Mesenchymal stem cell (in vitro differentiated cells and primary cell): ENCODE data around the gene ZNF358.
"Not testable (repeated sequence)": the region's sequence is repeated elsewhere in the genome, so short reads cannot be mapped to it uniquely, and the experiment has no call there.

ENCODE experiments used
- DNase-seq: peaks from one replicate; pipeline ENCODE4 v3.0.0-alpha.2; 2013
- H2AFZ ChIP-seq: one replicate; pipeline ENCODE4 v1.6.1; 2013; ENCODE audit warnings: low read depth, mild to moderate bottlenecking, control low read depth, inconsistent platforms, low read length, moderate library complexity
- H2AK5ac ChIP-seq: 2 replicates; pipeline ENCODE4 v1.6.1; 2013; ENCODE audit warnings: low read length, moderate library complexity, mild to moderate bottlenecking, inconsistent platforms; ENCODE audit not compliant: severe bottlenecking
- H2BK120ac ChIP-seq: one replicate; pipeline ENCODE4 v1.6.1; 2013; ENCODE audit warnings: low read depth, mild to moderate bottlenecking, inconsistent platforms, low read length, moderate library complexity
- H2BK12ac ChIP-seq, 2 experiments: one replicate each; pipeline ENCODE4 v1.6.1; 2013; ENCODE audit warnings: inconsistent platforms in 2 of 2, low read length in 2 of 2, mild to moderate bottlenecking in 2 of 2, moderate library complexity in 2 of 2, control low read depth in 1 of 2
- H2BK15ac ChIP-seq: one replicate; pipeline ENCODE4 v1.6.1; 2013; ENCODE audit warnings: mild to moderate bottlenecking, low read depth, inconsistent platforms; ENCODE audit not compliant: poor library complexity, severe bottlenecking
- H2BK5ac ChIP-seq: 2 replicates; pipeline ENCODE4 v1.6.1; 2013; ENCODE audit warnings: low read depth, mild to moderate bottlenecking, low read length, control low read depth, inconsistent platforms; ENCODE audit not compliant: poor library complexity, severe bottlenecking
- H3K14ac ChIP-seq, 2 experiments: one replicate each; pipeline ENCODE4 v1.6.1; 2013; ENCODE audit warnings: inconsistent platforms in 2 of 2, low read length in 2 of 2, control low read depth in 1 of 2, mild to moderate bottlenecking in 1 of 2, moderate library complexity in 1 of 2
- H3K18ac ChIP-seq, 2 experiments: one replicate each; pipeline ENCODE4 v1.6.1; 2013; ENCODE audit warnings: inconsistent platforms in 2 of 2, low read length in 2 of 2, control low read depth in 1 of 2, low read depth in 1 of 2, mild to moderate bottlenecking in 1 of 2
- H3K23ac ChIP-seq, 2 experiments: one replicate each; pipeline ENCODE4 v1.6.1; 2013; ENCODE audit warnings: inconsistent platforms in 2 of 2, low read length in 2 of 2, mild to moderate bottlenecking in 2 of 2, moderate library complexity in 2 of 2, control low read depth in 1 of 2
- H3K27ac ChIP-seq: 2 replicates; pipeline ENCODE4 v1.5.1; 2013; ENCODE audit warnings: mild to moderate bottlenecking, moderate library complexity, low read length, control low read depth, inconsistent platforms; ENCODE audit not compliant: poor library complexity, severe bottlenecking
- H3K27me3 ChIP-seq, 2 experiments: 2 replicates each; pipeline versions ENCODE4 v1.6.1 to v1.7.0; 2013; ENCODE audit warnings: low read length in 2 of 2, mild to moderate bottlenecking in 2 of 2, moderate library complexity in 2 of 2, control low read depth in 1 of 2, inconsistent platforms in 1 of 2; ENCODE audit not compliant: control insufficient read depth in 1 of 2, insufficient read depth in 1 of 2
- H3K36me3 ChIP-seq, 2 experiments: 2 replicates each; pipeline versions ENCODE4 v1.6.1 to v1.7.0; 2013; ENCODE audit warnings: low read length in 2 of 2, control low read depth in 1 of 2, inconsistent platforms in 1 of 2, low read depth in 1 of 2, mild to moderate bottlenecking in 1 of 2; ENCODE audit not compliant: insufficient read depth in 2 of 2, control insufficient read depth in 1 of 2
- H3K4ac ChIP-seq, 2 experiments: one replicate each; pipeline ENCODE4 v1.6.1; 2013; ENCODE audit warnings: inconsistent platforms in 2 of 2, low read length in 2 of 2, mild to moderate bottlenecking in 2 of 2, moderate library complexity in 2 of 2, control low read depth in 1 of 2, low read depth in 1 of 2
- H3K4me1 ChIP-seq: 2 replicates; pipeline ENCODE4 v1.6.1; 2013; ENCODE audit warnings: low read depth, low read length, control low read depth; ENCODE audit not compliant: control insufficient read depth, insufficient read depth
- H3K4me2 ChIP-seq: 2 replicates; pipeline ENCODE4 v1.6.1; 2013; ENCODE audit warnings: low read length, mild to moderate bottlenecking, inconsistent platforms; ENCODE audit not compliant: poor library complexity, severe bottlenecking
- H3K4me3 ChIP-seq, 2 experiments: 2 replicates each; pipeline versions ENCODE4 v1.5.1 to v1.7.0; 2013; ENCODE audit warnings: low read length in 2 of 2, mild to moderate bottlenecking in 2 of 2, control low read depth in 1 of 2, low read depth in 1 of 2; ENCODE audit not compliant: insufficient read depth in 1 of 2
- H3K79me1 ChIP-seq: replicated peaks from 2 replicates; pipeline ENCODE4 v1.6.1; 2013; ENCODE audit warnings: mild to moderate bottlenecking, control low read depth, low read length, inconsistent platforms; ENCODE audit not compliant: poor library complexity, severe bottlenecking
- H3K9ac ChIP-seq: 2 replicates; pipeline ENCODE4 v1.7.0; 2013; ENCODE audit warnings: mild to moderate bottlenecking, low read length, moderate library complexity
- H3K9me3 ChIP-seq: 2 replicates; pipeline ENCODE4 v1.7.0; 2013; ENCODE audit warnings: mild to moderate bottlenecking, low read length; ENCODE audit not compliant: control insufficient read depth
- H4K8ac ChIP-seq: one replicate; pipeline ENCODE4 v1.6.1; 2013; ENCODE audit warnings: inconsistent platforms, mild to moderate bottlenecking, low read length, moderate library complexity
- H4K91ac ChIP-seq: one replicate; pipeline ENCODE4 v1.6.1; 2013; ENCODE audit warnings: mild to moderate bottlenecking, low read length, inconsistent platforms
- WGBS: methylation state at CpG from one replicate; pipeline ENCODE4 v1.1.7; 2013; ENCODE audit warnings: mixed read lengths; 5-methylcytosine and 5-hydroxymethylcytosine counted together

The ZNF358 gene

GRCh38 chr19:7535998-7536695 is 20.2 kb downstream of the ZNF358 start:
- Histone ChIP-seq H4K8ac (peak overlapping the region; percentile 96), H3K4me3 (peak overlapping the region; percentile 92 to 95), H3K18ac (peak overlapping the region; percentile 88 to 97), H3K27ac (no peak overlapping the region), H3K4me1 (peaks cover 20% of the 10 kb centered on the region), H3K36me3 (peaks cover 49 to 53% of the 10 kb centered on the region in 2 experiments), H3K27me3 (no peaks in the 10 kb centered on the region), H2AFZ (peak overlapping the region; percentile 46), H2AK5ac (no peak overlapping the region), H3K79me1 (peaks cover 39% of the 10 kb centered on the region), H2BK12ac (peak overlapping the region; percentile 26 to 78), H3K9ac (peak overlapping the region; percentile 95), H2BK15ac (no peak overlapping the region), H3K9me3 (no peaks in the 10 kb centered on the region), H2BK5ac (no peak overlapping the region), H3K23ac (no peak overlapping the region), H2BK120ac (no peak overlapping the region), H3K4ac (peak overlapping the region; percentile 19 to 84), H3K14ac (peak overlapping the region in 1 of 2 experiments; percentile 86), H4K91ac (peak overlapping the region; percentile 93), H3K4me2 (peak overlapping the region; percentile 71)
- DNase-seq, result no peak
- WGBS, result 43% methylated on average over 18 of the region's 30 CpGs

DNA sequence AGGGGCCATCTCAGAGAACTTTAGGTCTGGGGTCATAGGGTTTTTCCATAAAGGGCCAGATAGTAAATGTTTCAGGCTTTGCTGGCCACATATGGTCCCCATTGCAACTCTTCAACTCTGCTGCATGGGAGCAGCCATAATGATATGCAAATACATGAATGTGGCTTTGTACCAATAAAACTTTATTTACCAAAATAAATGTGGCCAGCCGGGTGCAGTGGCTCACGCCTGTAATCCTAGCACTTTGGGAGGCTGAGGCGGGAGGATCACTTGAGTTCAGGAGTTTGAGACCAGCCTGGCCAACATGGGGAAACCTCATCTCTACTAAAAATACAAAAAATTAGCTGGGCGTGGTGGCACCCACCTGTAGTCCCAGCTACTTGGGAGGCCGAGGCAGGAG is 23.1 kb downstream of the ZNF358 start:
- H3K36me3 ChIP-seq, result peaks cover 58 to 61% of the 10 kb centered on the region in 2 experiments
- H3K4me2 ChIP-seq, H3K4ac ChIP-seq, DNase-seq, H3K18ac ChIP-seq, H2BK15ac ChIP-seq, H3K9ac ChIP-seq, H3K27me3 ChIP-seq, H3K4me3 ChIP-seq, H2BK12ac ChIP-seq, H3K23ac ChIP-seq, H2AK5ac ChIP-seq, H2AFZ ChIP-seq, H3K27ac ChIP-seq, H3K14ac ChIP-seq, H2BK5ac ChIP-seq, H4K91ac ChIP-seq, H2BK120ac ChIP-seq, H4K8ac ChIP-seq, H3K9me3 ChIP-seq: not testable (repeated sequence)
- 99% methylated on average over 5 of the region's 5 CpGs for WGBS
- peaks cover 13% of the 10 kb centered on the region for H3K4me1 ChIP-seq
- H3K79me1 ChIP-seq, result peaks cover 48% of the 10 kb centered on the region

GRCh38 chr19:7539827-7540425 is 24.0 kb downstream of the ZNF358 start:
- H2AFZ ChIP-seq, result no peak overlapping the region
- no peak for DNase-seq
- no peaks in the 10 kb centered on the region for H3K27me3 ChIP-seq
- H3K79me1 ChIP-seq, result peaks cover 53% of the 10 kb centered on the region
- no peak overlapping the region for H3K4me3 ChIP-seq
- no peak overlapping the region for H4K91ac ChIP-seq
- no peaks in the 10 kb centered on the region for H3K9me3 ChIP-seq
- no peak overlapping the region for H2BK12ac ChIP-seq
- no peak overlapping the region for H3K14ac ChIP-seq
- H3K4me2 ChIP-seq, result no peak overlapping the region
- no peak overlapping the region for H4K8ac ChIP-seq
- 97% methylated on average over 19 of the region's 28 CpGs for WGBS
- peaks cover 58 to 70% of the 10 kb centered on the region in 2 experiments for H3K36me3 ChIP-seq
- no peak overlapping the region for H3K9ac ChIP-seq
- no peak overlapping the region for H3K27ac ChIP-seq
- no peak overlapping the region for H3K18ac ChIP-seq
- H2BK120ac ChIP-seq, result no peak overlapping the region
- H2BK5ac ChIP-seq, result no peak overlapping the region
- no peak overlapping the region for H3K4ac ChIP-seq
- H3K23ac ChIP-seq, result no peak overlapping the region
- H3K4me1 ChIP-seq, result peaks cover 13% of the 10 kb centered on the region
- no peak overlapping the region for H2BK15ac ChIP-seq
- H2AK5ac ChIP-seq, result no peak overlapping the region

DNA sequence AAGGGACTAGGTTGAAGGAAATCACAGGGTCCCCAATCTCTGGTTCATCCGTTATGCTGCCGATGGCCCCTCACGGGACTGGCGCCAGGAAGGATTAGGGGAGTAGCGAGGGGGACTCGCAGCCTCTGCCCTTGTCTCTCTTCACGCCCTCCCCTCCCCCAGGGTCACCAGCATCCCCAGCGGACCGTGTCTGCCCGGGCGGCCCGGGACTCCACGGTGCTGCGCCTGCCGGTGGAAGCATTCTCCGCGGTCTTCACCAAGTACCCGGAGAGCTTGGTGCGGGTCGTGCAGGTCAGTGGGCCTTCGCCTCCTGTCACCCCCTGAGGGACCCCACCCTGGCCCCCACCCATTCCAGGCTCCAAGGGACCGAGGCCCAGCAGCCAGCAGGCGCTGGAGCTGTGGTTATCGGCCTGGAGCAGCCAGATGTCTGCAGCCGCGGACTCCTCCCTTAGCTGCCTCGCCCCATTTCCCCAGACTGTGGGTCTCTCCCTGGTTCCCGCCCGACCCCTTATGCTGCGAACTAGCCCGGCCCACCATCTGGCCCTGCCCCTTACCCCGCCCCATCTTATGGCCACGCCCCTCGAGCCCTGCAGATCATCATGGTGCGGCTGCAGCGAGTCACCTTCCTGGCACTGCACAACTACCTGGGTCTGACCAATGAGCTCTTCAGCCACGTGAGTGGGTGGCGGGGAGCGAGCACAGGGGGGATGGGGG is 25.0 kb downstream of the ZNF358 start:
- no peak overlapping the region for H3K4me3 ChIP-seq
- peaks cover 65 to 77% of the 10 kb centered on the region in 2 experiments for H3K36me3 ChIP-seq
- no peak overlapping the region for H3K18ac ChIP-seq
- no peak overlapping the region for H4K91ac ChIP-seq
- no peak overlapping the region for H3K9ac ChIP-seq
- peaks cover 49% of the 10 kb centered on the region for H3K79me1 ChIP-seq
- H2BK5ac ChIP-seq, result no peak overlapping the region
- no peaks in the 10 kb centered on the region for H3K27me3 ChIP-seq
- H3K4me2 ChIP-seq, result no peak overlapping the region
- DNase-seq, result no peak
- H3K27ac ChIP-seq, result no peak overlapping the region
- no peak overlapping the region for H2BK120ac ChIP-seq
- H4K8ac ChIP-seq, result no peak overlapping the region
- no peak overlapping the region for H2BK12ac ChIP-seq
- H3K23ac ChIP-seq, result no peak overlapping the region
- no peak overlapping the region for H2AK5ac ChIP-seq
- 79% methylated on average over 38 of the region's 39 CpGs for WGBS
- H3K9me3 ChIP-seq, result no peaks in the 10 kb centered on the region
- H3K14ac ChIP-seq, result no peak overlapping the region
- H3K4ac ChIP-seq, result no peak overlapping the region
- no peak overlapping the region for H2BK15ac ChIP-seq
- peaks cover 9% of the 10 kb centered on the region for H3K4me1 ChIP-seq
- no peak overlapping the region for H2AFZ ChIP-seq
